Keratinocyte (primary cell): ENCODE data around the gene PPM1M. TPM values are rescaled to one million over a fixed set of nuclear protein-coding genes. Genes with fewer than 3 reads are reported as not detected.

ENCODE experiments used
- DNase-seq: peaks from one replicate; pipeline ENCODE4 v3.0.0-alpha.2; 2011; ENCODE audit warnings: low read depth, missing footprints, low spot score
- FAIRE-seq: peaks from 2 replicates; lab custom pipeline; 2011; peaks lifted over from hg19 to GRCh38; lab: Jason Lieb, UNC
- H2AFZ ChIP-seq: 2 replicates; pipeline ENCODE4 v1.6.0; 2012; ENCODE audit warnings: low read length, control low read depth, inconsistent platforms; ENCODE audit not compliant: control insufficient read depth
- H3K27ac ChIP-seq: 2 replicates; pipeline ENCODE4 v1.5.1; 2011; ENCODE audit warnings: low read length; ENCODE audit not compliant: control insufficient read depth, insufficient read depth
- H3K27me3 ChIP-seq: 3 replicates; pipeline ENCODE4 v1.6.0; 2011; ENCODE audit warnings: low read length; ENCODE audit not compliant: control insufficient read depth, insufficient read depth; ENCODE audit errors: extremely low read depth
- H3K36me3 ChIP-seq, 2 experiments: 2 replicates in 1 of 2; 3 replicates in 1 of 2; pipeline ENCODE4 v1.5.1; 2011; ENCODE audit warnings: low read length in 2 of 2, mild to moderate bottlenecking in 1 of 2; ENCODE audit not compliant: control insufficient read depth in 2 of 2, insufficient read depth in 2 of 2; ENCODE audit errors: extremely low read depth in 1 of 2
- H3K4me1 ChIP-seq: 3 replicates; pipeline ENCODE4 v1.5.1; 2011; ENCODE audit warnings: low read length; ENCODE audit not compliant: control insufficient read depth, insufficient read depth; ENCODE audit errors: extremely low read depth
- H3K4me2 ChIP-seq: 3 replicates; pipeline ENCODE4 v1.6.0; 2011; ENCODE audit warnings: low read depth, low read length; ENCODE audit not compliant: control insufficient read depth, insufficient read depth; ENCODE audit errors: extremely low read depth
- H3K4me3 ChIP-seq, 3 experiments: fragments of 200-600 bp in 1 of 3; sonication (generic) in 1 of 3; 2 replicates in 2 of 3; 3 replicates in 1 of 3; pipeline ENCODE4 v1.5.1; 2011 to 2016; ENCODE audit warnings: low read length in 3 of 3, mild to moderate bottlenecking in 3 of 3, control low read depth in 2 of 3, inconsistent platforms in 1 of 3, low read depth in 1 of 3, mixed read lengths in 1 of 3, mixed run types in 1 of 3, moderate library complexity in 1 of 3; ENCODE audit not compliant: control insufficient read depth in 2 of 3, insufficient read depth in 2 of 3; ENCODE audit errors: extremely low read depth in 1 of 3
- H3K79me2 ChIP-seq: 2 replicates; pipeline ENCODE4 v1.6.0; 2012; ENCODE audit warnings: low read length; ENCODE audit not compliant: control insufficient read depth, insufficient read depth
- H3K9ac ChIP-seq: 3 replicates; pipeline ENCODE4 v1.6.0; 2011; ENCODE audit warnings: low read length; ENCODE audit not compliant: control insufficient read depth, insufficient read depth; ENCODE audit errors: extremely low read depth
- H3K9me1 ChIP-seq: 3 replicates; pipeline ENCODE4 v1.6.0; 2011; ENCODE audit warnings: low read length; ENCODE audit not compliant: control insufficient read depth, insufficient read depth; ENCODE audit errors: extremely low read depth
- H3K9me3 ChIP-seq: 2 replicates; pipeline ENCODE4 v1.5.1; 2012; ENCODE audit warnings: low read depth, low read length; ENCODE audit not compliant: control insufficient read depth
- H4K20me1 ChIP-seq: 3 replicates; pipeline ENCODE4 v1.6.0; 2011; ENCODE audit warnings: low read length; ENCODE audit not compliant: control insufficient read depth, insufficient read depth; ENCODE audit errors: extremely low read depth
- CTCF ChIP-seq, 3 experiments: IDR thresholded peaks in 1 of 3; conservative IDR thresholded peaks in 1 of 3; optimal IDR thresholded peaks in 1 of 3; 2 replicates in 2 of 3; 3 replicates in 1 of 3; pipeline versions ENCODE3 to v1.5.1; 2011; ENCODE audit warnings: low read length in 3 of 3, mild to moderate bottlenecking in 3 of 3, moderate library complexity in 2 of 3, control low read depth in 1 of 3, inconsistent platforms in 1 of 3; ENCODE audit not compliant: insufficient read depth in 2 of 3; ENCODE audit errors: extremely low read depth in 1 of 3
- EZH2 ChIP-seq: IDR thresholded peaks from one replicate; pipeline ENCODE4 v1.6.1; 2012; ENCODE audit warnings: inconsistent platforms, mild to moderate bottlenecking, low read length, moderate library complexity
- dilution Hi-C: fragments of 300-500 bp; cut with MboI; formaldehyde crosslinking; loops from one replicate; pipeline ENCODE4 v1.7.0; 2020; ENCODE audit warnings: low sequenced_read_pairs; ENCODE audit not compliant: extremely low pct_ligation_motif_present
- polyA plus RNA-seq, 5 experiments: library from polyadenylated mRNA; depleted of rRNA in 3 of 5; stranded (reverse) in 3 of 5; stranded (forward) in 1 of 5; unstranded in 1 of 5; fragments of >200 nt; gene quantifications; 1 replicate in 1 of 5; 2 replicates in 3 of 5; 3 replicates in 1 of 5; pipeline versions ENCODE4 v1.2.1 to v1.2.3, GENCODE V29; 2011 to 2012; ENCODE audit warnings: missing spikeins in 2 of 5, low read depth in 1 of 5, low replicate concordance in 1 of 5

Gene PPM1M
- polyA plus RNA-seq, 1 donor (not counting 4 experiments of a cell fraction or from before 2014, with no cell fraction given) = 6.4 TPM

- Histone ChIP-seq H3K4me3 (no peak overlapping the region), H3K9ac (no peak overlapping the region), H3K9me3 (no peaks in the 10 kb centered on the region), H3K9me1 (no peaks in the 10 kb centered on the region), H2AFZ (no peak overlapping the region), H3K4me2 (no peak overlapping the region), H3K27me3 (no peaks in the 10 kb centered on the region), H3K36me3 (peaks cover 50 to 59% of the 10 kb centered on the region in 2 experiments), H3K27ac (no peak overlapping the region), H3K4me1 (peaks cover 1% of the 10 kb centered on the region), H3K79me2 (no peaks in the 10 kb centered on the region), H4K20me1 (no peaks in the 10 kb centered on the region)
- dilution Hi-C loops = no loop called here
- no peak for TF ChIP-seq EZH2
- no peak for TF ChIP-seq CTCF (optimal IDR thresholded peaks at IDR 0.05 in 1 of 3, IDR thresholded peaks at IDR 0.05 in 1 of 3, conservative IDR thresholded peaks at IDR 0.05 in 1 of 3; ENCODE audit: extremely low read depth in 1 of 3, insufficient read depth in 2 of 3, low read length in 3 of 3)
- FAIRE-seq (no peak), DNase-seq (no peak)
Observed at GRCh38 chr3:52211268-52211891, 34.2 kb upstream of the PPM1M start.

- Histone ChIP-seq H4K20me1 (no peaks in the 10 kb centered on the region), H3K4me1 (peaks cover 18% of the 10 kb centered on the region), H3K9me1 (peaks cover 3% of the 10 kb centered on the region), H3K9ac (no peak overlapping the region), H3K27ac (no peak overlapping the region), H3K27me3 (no peaks in the 10 kb centered on the region), H3K4me2 (no peak overlapping the region), H3K9me3 (no peaks in the 10 kb centered on the region), H2AFZ (no peak overlapping the region), H3K79me2 (no peaks in the 10 kb centered on the region), H3K36me3 (peaks cover 48 to 52% of the 10 kb centered on the region in 2 experiments), H3K4me3 (no peak overlapping the region)
- FAIRE-seq = no peak
- no peak for DNase-seq
- TF ChIP-seq EZH2 (no peak), CTCF (optimal IDR thresholded peaks at IDR 0.05 in 1 of 3, IDR thresholded peaks at IDR 0.05 in 1 of 3, conservative IDR thresholded peaks at IDR 0.05 in 1 of 3; ENCODE audit: extremely low read depth in 1 of 3, insufficient read depth in 2 of 3, low read length in 3 of 3) (no peak)
- dilution Hi-C loops = no loop called here
Observed at GRCh38 chr3:52213005-52213404, 32.6 kb upstream of the PPM1M start.
